ENCODE measurements around the gene UHMK1.

- no peak for TF ChIP-seq SUZ12 (IDR thresholded peaks at IDR 0.05; ENCODE audit: extremely low read depth, insufficient read depth, insufficient read length)
- TF ChIP-seq ZNF274 (IDR thresholded peaks at IDR 0.05; ENCODE audit: low read depth, low read length): no peak
Measured at GRCh38 chr1:162561037-162561615, 63.5 kb downstream of the UHMK1 start.
